Measurements from ENCODE around the gene SNX6.
"Not testable (repeated sequence)": the region's sequence is repeated elsewhere in the genome, so short reads cannot be mapped to it uniquely, and the experiment has no call there.

DNA sequence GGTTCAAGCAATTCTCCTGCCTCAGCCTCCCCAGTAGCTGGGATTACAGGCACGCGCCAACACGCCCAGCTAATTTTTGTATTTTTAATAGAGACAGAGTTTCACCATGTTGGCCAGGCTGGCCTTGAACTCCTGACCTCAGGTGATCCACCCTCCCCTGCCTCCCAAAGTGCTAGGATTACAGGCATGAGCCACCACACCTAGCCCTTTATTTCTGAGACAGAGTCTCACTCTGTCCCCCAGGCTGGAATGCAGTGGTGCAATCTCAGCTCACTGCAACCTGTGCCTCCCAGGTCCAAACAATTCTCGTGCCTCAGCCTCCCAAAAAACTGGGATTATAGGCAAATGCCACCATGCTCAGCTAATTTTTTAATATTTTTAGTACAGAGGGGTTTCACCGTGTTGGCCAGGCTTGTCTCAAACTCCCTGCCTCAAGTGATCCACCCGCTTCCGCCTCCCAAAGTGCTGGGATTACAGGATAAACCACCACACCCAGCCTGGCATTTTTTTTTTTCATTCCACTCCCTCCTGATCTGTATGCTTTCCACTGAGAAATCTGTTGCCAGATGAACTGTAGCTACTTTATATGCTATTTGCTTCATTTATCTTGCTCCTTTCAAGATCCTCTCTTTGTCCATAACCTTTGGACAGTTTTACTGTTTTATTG is 109.5 kb downstream of the SNX6 start:
- TF ChIP-seq POLR2AphosphoS5, TAF1, POLR2A (IDR thresholded peaks at IDR 0.05; ENCODE audit: low read depth, low read length): not testable (repeated sequence)
